ENCODE measurements around the gene HFE. TPM values are rescaled to one million over a fixed set of nuclear protein-coding genes. Genes with fewer than 3 reads are reported as not detected.
"Not testable (repeated sequence)": the region's sequence is repeated elsewhere in the genome, so short reads cannot be mapped to it uniquely, and the experiment has no call there.

The HFE gene, protein sequence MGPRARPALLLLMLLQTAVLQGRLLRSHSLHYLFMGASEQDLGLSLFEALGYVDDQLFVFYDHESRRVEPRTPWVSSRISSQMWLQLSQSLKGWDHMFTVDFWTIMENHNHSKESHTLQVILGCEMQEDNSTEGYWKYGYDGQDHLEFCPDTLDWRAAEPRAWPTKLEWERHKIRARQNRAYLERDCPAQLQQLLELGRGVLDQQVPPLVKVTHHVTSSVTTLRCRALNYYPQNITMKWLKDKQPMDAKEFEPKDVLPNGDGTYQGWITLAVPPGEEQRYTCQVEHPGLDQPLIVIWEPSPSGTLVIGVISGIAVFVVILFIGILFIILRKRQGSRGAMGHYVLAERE
- total RNA-seq, result 1 to 10 TPM; 1.1 to 1.4 TPM

DNA sequence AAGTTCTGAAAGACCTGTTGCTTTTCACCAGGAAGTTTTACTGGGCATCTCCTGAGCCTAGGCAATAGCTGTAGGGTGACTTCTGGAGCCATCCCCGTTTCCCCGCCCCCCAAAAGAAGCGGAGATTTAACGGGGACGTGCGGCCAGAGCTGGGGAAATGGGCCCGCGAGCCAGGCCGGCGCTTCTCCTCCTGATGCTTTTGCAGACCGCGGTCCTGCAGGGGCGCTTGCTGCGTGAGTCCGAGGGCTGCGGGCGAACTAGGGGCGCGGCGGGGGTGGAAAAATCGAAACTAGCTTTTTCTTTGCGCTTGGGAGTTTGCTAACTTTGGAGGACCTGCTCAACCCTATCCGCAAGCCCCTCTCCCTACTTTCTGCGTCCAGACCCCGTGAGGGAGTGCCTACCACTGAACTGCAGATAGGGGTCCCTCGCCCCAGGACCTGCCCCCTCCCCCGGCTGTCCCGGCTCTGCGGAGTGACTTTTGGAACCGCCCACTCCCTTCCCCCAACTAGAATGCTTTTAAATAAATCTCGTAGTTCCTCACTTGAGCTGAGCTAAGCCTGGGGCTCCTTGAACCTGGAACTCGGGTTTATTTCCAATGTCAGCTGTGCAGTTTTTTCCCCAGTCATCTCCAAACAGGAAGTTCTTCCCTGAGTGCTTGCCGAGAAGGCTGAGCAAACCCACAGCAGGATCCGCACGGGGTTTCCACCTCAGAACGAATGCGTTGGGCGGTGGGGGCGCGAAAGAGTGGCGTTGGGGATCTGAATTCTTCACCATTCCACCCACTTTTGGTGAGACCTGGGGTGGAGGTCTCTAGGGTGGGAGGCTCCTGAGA lies at the start of gene HFE:
Gene HFE, plus strand, starts transcription at position 146 of the 832 bp plus-strand sequence. Its CDS starts 12 bp downstream, at position 158.
- DNase-seq (peak; percentile 46), ATAC-seq (peak; percentile 29)
- intact Hi-C loops (cut with DNase I, micrococcal nuclease), result no loop called here
- Mint-ChIP-seq H3K4me1 (peaks cover 19% of the 10 kb centered on the region), H3K9me3 (ENCODE audit: low read depth) (no peaks in the 10 kb centered on the region), H3K4me3 (peak within 1 kb of the TSS; percentile 68), H3K27ac (peak within 1 kb of the TSS; percentile 22), H3K36me3 (ENCODE audit: low read depth) (no peaks in the 10 kb centered on the region), H3K27me3 (no peaks in the 10 kb centered on the region)
- ChIA-PET CTCF (interaction anchor here (0.6 to 4.8 kb wide), 9 partner anchors 9 to 84 kb away, joined by 3 to 55 read pairs (median 4); a partner anchor contains a TSS), POLR2A (interaction anchor here (0.8 to 2.3 kb wide), 4 partner anchors 16 to 42 kb away, joined by 3 to 12 read pairs (median 5); a partner anchor contains a TSS)

DNA sequence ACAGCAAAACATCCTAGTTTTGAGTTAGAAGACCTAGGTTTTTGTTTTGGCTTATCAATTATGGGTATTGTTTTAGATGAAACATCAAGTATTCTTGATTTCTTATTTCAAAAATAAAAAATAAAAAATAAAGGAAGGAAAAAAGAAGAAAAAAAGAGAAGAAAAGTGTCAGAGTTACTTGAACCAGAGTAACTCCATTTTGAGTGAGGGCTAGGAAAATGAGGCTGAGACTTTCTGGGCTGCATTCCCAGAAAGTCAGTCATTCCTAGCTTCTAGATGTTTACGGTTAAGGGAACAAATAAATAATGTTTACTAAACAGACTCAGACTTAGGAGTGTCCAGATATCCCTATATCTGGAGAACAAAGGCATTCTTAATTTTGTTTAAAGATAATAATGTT lies 45.3 kb upstream of the HFE start:
- Mint-ChIP-seq H3K4me1 (peaks cover 18% of the 10 kb centered on the region), H3K27ac (no peak overlapping the region), H3K9me3 (ENCODE audit: low read depth) (no peaks in the 10 kb centered on the region), H3K4me3 (no peak overlapping the region), H3K36me3 (ENCODE audit: low read depth) (no peaks in the 10 kb centered on the region), H3K27me3 (no peaks in the 10 kb centered on the region)
- ChIA-PET CTCF (interaction anchor here (0.6 kb wide), 1 partner anchor 337 kb away, joined by 3 read pairs; no protein-coding TSS in a partner anchor), POLR2A (no interaction called here)
- no peak for DNase-seq
- no peak for ATAC-seq
- intact Hi-C loops (cut with DNase I, micrococcal nuclease), result loop anchor here in 1 of 2 experiments (5.0 kb wide), 3 partner anchors 1770 to 1850 kb away; a partner anchor contains a TSS

DNA sequence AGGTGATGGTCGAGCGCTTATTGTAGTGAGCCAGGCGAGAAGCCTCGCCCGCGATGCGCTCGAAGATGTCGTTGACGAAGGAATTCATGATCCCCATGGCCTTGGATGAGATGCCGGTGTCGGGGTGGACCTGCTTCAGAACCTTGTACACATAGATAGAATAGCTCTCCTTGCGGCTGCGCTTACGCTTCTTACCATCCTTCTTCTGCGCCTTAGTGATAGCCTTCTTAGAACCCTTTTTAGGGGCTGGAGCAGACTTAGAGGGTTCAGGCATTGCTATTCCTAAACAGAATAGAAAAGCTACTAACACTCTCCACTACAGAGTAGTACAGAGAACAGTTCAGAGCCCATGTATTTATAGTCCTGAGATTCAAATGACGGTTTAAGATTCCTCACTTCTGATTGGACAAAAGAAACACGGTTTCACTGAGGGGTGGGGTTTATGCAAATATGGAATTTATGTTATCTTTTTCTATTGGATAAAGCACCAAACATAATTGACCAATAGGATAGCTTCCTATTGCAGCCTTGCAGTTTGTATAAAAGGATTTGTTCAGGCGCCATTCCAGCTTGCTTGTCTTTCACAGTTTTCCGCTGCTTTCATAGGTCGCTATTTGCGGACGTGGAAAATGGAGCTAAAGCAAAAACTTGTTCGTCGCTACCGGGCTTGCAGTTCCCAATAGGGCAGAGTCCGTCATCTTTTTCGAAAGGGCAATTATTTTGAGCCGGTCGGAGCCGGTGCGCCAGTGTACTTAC lies 43.7 kb upstream of the HFE start:
- intact Hi-C loops (cut with DNase I, micrococcal nuclease), result loop anchor here (1.0 to 5.0 kb wide), 7 partner anchors 10 to 1849 kb away; a partner anchor contains a TSS
- H3K27ac Mint-ChIP-seq, result peak overlapping the region; percentile 99
- POLR2A ChIA-PET, result interaction anchor here (0.7 to 5.9 kb wide), 33 partner anchors 10 to 1850 kb away, joined by 3 to 571 read pairs (median 5); a partner anchor contains a TSS
- peak overlapping the region; percentile 79 for H3K4me3 Mint-ChIP-seq
- no peaks in the 10 kb centered on the region for H3K27me3 Mint-ChIP-seq
- H3K36me3 Mint-ChIP-seq (ENCODE audit: low read depth), result no peaks in the 10 kb centered on the region
- peak; percentile 78 for DNase-seq
- no peaks in the 10 kb centered on the region for H3K9me3 Mint-ChIP-seq (ENCODE audit: low read depth)
- peaks cover 18% of the 10 kb centered on the region for H3K4me1 Mint-ChIP-seq
- ATAC-seq, result peak; percentile 73
- CTCF ChIA-PET, result interaction anchor here (0.6 to 2.3 kb wide), 9 partner anchors 11 to 283 kb away, joined by 3 to 49 read pairs (median 4); a partner anchor contains a TSS

DNA sequence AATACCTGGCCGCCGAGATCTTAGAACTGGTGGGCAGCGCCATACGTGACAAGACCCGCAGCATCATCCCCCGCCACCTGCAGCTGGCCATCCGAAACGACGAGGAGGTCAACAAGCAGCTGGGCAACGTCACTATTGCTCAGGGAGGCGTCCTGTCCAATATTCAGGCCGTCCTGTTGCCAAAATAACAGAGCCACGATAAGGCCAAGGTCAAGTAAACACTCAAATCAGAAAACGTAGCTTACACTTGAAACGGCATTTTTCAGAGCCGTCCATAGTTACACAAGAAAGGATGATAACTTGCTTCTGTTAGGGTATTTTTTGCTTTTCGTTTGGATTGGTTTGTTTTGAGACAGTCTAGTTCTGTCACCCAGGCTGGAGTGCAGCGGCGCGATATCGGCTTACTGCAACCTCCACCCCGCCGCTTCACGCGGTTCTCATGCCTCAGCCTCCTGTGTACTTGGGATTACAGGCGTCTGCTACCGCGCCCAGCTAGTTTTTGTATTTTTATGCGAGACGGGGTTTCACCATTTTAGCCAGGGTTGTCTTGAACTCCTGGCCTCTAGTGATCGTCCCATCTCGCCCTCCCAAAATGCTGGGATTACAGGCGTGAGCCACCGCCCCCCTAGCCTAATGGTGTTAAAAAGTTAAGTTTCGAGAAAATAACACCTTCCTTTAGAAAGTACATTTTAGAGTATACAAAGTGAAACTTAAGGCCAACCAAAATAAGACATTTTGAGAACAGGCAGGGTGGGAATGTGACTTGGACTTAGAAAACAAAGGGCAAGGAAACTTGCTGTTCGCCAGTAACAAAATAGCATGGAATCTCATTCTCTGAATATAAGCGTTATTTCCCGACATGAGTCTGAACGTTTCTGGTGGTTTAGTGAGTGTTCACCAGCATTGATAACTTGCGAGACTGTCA lies 42.8 kb upstream of the HFE start:
- ChIA-PET POLR2A (interaction anchor here (0.6 to 5.9 kb wide), 42 partner anchors 9 to 1849 kb away, joined by 3 to 571 read pairs (median 5); partner anchors contain the start of gene HFE), CTCF (interaction anchor here (0.7 to 2.6 kb wide), 11 partner anchors 10 to 172 kb away, joined by 3 to 49 read pairs (median 4); a partner anchor contains a TSS)
- intact Hi-C loops (cut with DNase I, micrococcal nuclease), result loop anchor here (1.0 to 5.0 kb wide), 9 partner anchors 11 to 1848 kb away; a partner anchor contains a TSS
- H3K27me3 Mint-ChIP-seq, result no peaks in the 10 kb centered on the region
- peak; percentile 8 for ATAC-seq
- no peaks in the 10 kb centered on the region for H3K36me3 Mint-ChIP-seq (ENCODE audit: low read depth)
- peak overlapping the region; percentile 79 for H3K4me3 Mint-ChIP-seq
- DNase-seq, result peak; percentile 75
- H3K9me3 Mint-ChIP-seq (ENCODE audit: low read depth), result no peaks in the 10 kb centered on the region
- H3K4me1 Mint-ChIP-seq, result peaks cover 18% of the 10 kb centered on the region
- peak overlapping the region; percentile 99 for H3K27ac Mint-ChIP-seq

DNA sequence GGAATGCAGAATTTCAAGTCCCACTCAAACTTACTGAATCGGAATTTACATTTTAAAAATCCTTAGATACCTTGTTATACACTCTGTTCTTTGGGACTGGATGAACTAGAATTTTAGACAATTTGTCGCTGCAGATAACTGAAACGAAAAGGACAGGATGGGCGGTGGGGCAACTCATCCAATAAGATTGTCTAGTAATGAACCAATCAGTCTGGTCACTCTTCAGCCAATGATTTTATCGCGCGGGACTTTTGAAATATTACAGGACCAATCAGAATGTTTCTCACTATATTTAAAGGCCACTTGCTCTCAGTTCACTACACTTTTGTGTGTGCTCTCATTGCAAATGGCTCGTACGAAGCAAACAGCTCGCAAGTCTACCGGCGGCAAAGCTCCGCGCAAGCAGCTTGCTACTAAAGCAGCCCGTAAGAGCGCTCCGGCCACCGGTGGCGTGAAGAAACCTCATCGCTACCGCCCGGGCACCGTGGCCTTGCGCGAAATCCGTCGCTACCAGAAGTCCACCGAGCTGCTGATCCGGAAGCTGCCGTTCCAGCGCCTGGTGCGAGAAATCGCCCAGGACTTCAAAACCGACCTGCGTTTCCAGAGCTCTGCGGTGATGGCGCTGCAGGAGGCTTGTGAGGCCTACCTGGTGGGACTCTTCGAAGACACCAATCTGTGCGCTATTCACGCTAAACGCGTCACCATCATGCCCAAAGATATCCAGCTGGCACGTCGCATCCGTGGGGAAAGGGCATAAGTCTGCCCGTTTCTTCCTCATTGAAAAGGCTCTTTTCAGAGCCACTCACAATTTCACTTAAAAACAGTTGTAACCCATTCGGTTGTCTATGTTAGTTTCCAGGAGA lies 41.9 kb upstream of the HFE start:
- POLR2A ChIA-PET, result interaction anchor here (0.6 to 5.9 kb wide), 21 partner anchors 9 to 1827 kb away, joined by 3 to 571 read pairs (median 5); partner anchors contain the start of gene HFE
- no peaks in the 10 kb centered on the region for H3K27me3 Mint-ChIP-seq

DNA sequence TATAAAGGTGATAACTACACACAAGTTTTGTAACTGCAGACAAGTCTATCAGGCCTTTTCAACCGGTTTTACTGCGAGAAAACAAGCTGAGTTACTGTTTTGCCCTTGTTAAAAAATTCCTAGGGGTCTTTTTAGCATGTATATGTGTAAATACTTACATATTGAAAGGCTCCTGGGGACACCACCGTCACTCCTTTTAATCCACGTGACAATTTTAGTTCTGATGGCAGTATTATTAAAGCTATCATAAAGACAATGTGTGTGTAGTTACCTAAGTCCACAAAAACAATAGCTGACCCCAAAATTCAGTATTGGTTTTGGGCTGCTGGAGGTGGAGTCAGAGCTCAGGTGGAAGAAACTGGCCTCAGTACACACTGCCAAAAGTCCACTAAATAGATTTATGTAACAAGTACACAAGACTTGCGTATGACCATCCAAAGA lies 41.3 kb upstream of the HFE start:
- Mint-ChIP-seq H3K4me3 (peak overlapping the region; percentile 79), H3K9me3 (ENCODE audit: low read depth) (no peaks in the 10 kb centered on the region), H3K4me1 (peaks cover 18% of the 10 kb centered on the region), H3K27ac (peak overlapping the region; percentile 99), H3K27me3 (no peaks in the 10 kb centered on the region), H3K36me3 (ENCODE audit: low read depth) (no peaks in the 10 kb centered on the region)
- POLR2A ChIA-PET, result interaction anchor here (0.7 to 5.9 kb wide), 17 partner anchors 10 to 1826 kb away, joined by 3 to 571 read pairs (median 6); partner anchors contain the start of gene HFE
- ATAC-seq (no peak), DNase-seq (peak; percentile 16)
- CTCF ChIA-PET, result interaction anchor here (0.6 to 2.6 kb wide), 13 partner anchors 8 to 77 kb away, joined by 3 to 14 read pairs (median 5); a partner anchor contains a TSS
- intact Hi-C loops (cut with DNase I, micrococcal nuclease), result loop anchor here (1.0 kb wide), 6 partner anchors 9 to 111 kb away; a partner anchor contains a TSS

More for the DNA sequence above, 41.9 kb upstream of the HFE start:
- intact Hi-C loops (cut with DNase I, micrococcal nuclease), result loop anchor here (1.0 kb wide), 6 partner anchors 10 to 112 kb away; a partner anchor contains a TSS
- Mint-ChIP-seq H3K4me3 (peak overlapping the region; percentile 79), H3K9me3 (ENCODE audit: low read depth) (no peaks in the 10 kb centered on the region), H3K36me3 (ENCODE audit: low read depth) (no peaks in the 10 kb centered on the region), H3K27ac (peak overlapping the region; percentile 99), H3K4me1 (peaks cover 18% of the 10 kb centered on the region)
- CTCF ChIA-PET, result interaction anchor here (0.6 to 2.6 kb wide), 11 partner anchors 9 to 171 kb away, joined by 3 to 49 read pairs (median 5); a partner anchor contains a TSS
- DNase-seq (peak; percentile 83), ATAC-seq (peak; percentile 63)

DNA sequence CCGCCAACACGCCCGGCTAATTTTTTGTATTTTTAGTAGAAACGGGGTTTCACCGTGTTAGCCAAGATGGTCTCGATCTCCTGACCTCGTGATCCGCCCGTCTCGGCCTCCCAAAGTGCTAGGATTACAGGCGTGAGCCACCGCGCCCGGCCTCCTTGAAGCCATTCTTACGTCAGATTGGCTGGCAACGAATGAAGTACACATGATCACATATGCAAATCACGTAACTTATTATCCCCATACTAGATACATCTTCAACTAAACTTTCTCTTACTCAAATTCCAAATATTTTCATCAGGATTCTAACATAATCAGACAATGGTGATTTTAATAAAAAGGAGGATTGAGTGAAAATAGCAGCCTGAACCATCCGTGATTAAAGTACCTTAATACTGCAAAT lies 39.9 kb upstream of the HFE start:
- ChIA-PET CTCF (interaction anchor here (1.5 to 2.6 kb wide), 3 partner anchors 15 to 56 kb away, joined by 5 to 14 read pairs (median 5); a partner anchor contains a TSS), POLR2A (interaction anchor here (0.6 to 5.9 kb wide), 4 partner anchors 8 to 88 kb away, joined by 3 to 571 read pairs (median 56); a partner anchor contains a TSS)
- intact Hi-C loops (cut with DNase I, micrococcal nuclease); H3K27ac Mint-ChIP-seq; DNase-seq; H3K27me3 Mint-ChIP-seq; ATAC-seq; H3K9me3 Mint-ChIP-seq (ENCODE audit: low read depth); H3K4me3 Mint-ChIP-seq; H3K36me3 Mint-ChIP-seq (ENCODE audit: low read depth): not testable (repeated sequence)
- H3K4me1 Mint-ChIP-seq, result peaks cover 21% of the 10 kb centered on the region

DNA sequence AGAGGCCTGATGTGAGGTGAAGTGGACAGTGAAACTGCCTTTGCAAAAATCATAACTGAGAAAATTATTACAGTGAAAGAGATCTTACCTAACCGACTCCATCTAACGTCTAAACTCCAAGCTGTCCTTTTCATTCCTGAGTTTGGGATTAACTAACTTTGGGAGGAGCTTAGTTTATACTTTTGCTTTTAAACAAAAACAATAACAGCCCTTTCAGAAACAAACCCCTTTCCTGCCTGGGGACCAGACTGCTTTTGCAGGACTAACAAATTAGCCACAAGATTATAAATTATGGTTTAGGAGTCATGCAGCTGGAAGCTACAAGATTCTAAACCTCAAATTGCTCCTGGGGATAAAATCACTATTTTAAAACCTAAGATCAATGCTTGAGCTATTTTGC lies 38.6 kb upstream of the HFE start:
- Mint-ChIP-seq H3K36me3 (ENCODE audit: low read depth) (no peaks in the 10 kb centered on the region), H3K27me3 (no peaks in the 10 kb centered on the region), H3K4me3 (no peak overlapping the region), H3K4me1 (peaks cover 14% of the 10 kb centered on the region), H3K27ac (peak overlapping the region; percentile 12), H3K9me3 (ENCODE audit: low read depth) (no peaks in the 10 kb centered on the region)
- DNase-seq (no peak), ATAC-seq (no peak)
- intact Hi-C loops (cut with DNase I, micrococcal nuclease), result no loop called here
- CTCF ChIA-PET, result interaction anchor here (1.1 to 2.7 kb wide), 2 partner anchors 17 to 18 kb away, joined by 3 to 8 read pairs; a partner anchor contains a TSS
- POLR2A ChIA-PET, result interaction anchor here (0.6 to 5.9 kb wide), 2 partner anchors 19 to 1103 kb away, joined by 6 to 571 read pairs; a partner anchor contains a TSS

Data from activated CD4-positive, alpha-beta T cell treated with anti-CD3 and anti-CD28 coated beads for 36 hours (primary cell).